ENCODE measurements around the gene CDKAL1. TPM values are rescaled to one million over a fixed set of nuclear protein-coding genes. Genes with fewer than 3 reads are reported as not detected.

CDKAL1 gene
- total and polyA plus RNA-seq, 10 of the 15 experiments (the other 5 are each of a cell fraction or from before 2014, with no cell fraction given), result 10.7 to 26.9 (median 17.3) TPM

- no TSS peak for BruUV-seq (replicated peaks)
- Histone ChIP-seq H3K27me3 (replicated peaks in 1 of 2; ENCODE audit: control insufficient read depth in 2 of 2, insufficient read depth in 2 of 2, low read length in 1 of 2) (no peaks in the 10 kb centered on the region), H3K9ac (ENCODE audit: control insufficient read depth, insufficient read depth, low read length) (no peak overlapping the region), H3K4me2 (ENCODE audit: control insufficient read depth, insufficient read depth) (no peak overlapping the region), H2AFZ (ENCODE audit: control insufficient read depth, low read depth, low read length) (no peak overlapping the region), H3K4me3 (no peak overlapping the region), H3K27ac (ENCODE audit: control insufficient read depth, insufficient read depth) (no peak overlapping the region), H3K79me2 (ENCODE audit: control insufficient read depth, insufficient read depth, low read length) (no peaks in the 10 kb centered on the region), H3K36me3 (ENCODE audit: control insufficient read depth in 2 of 2, insufficient read depth in 2 of 2, low read length in 1 of 2) (peaks cover 0 to 1% of the 10 kb centered on the region in 2 experiments; a peak in 1 of 4 replicates), H4K20me1 (ENCODE audit: control insufficient read depth, insufficient read depth) (no peaks in the 10 kb centered on the region), H3K9me3 (replicated peaks; ENCODE audit: control insufficient read depth, insufficient read depth, low read length) (no peaks in the 10 kb centered on the region; the same call in 1 of the 3 replicates), H3K4me1 (ENCODE audit: control insufficient read depth, insufficient read depth, low read length) (no peaks in the 10 kb centered on the region)
- POLR2A ChIA-PET, result no interaction called here
- in situ Hi-C loops (cut with MboI), result no loop called here
- SMC1A ChIA-PET (ENCODE audit: uncharacterized antibody, unreplicated experiment), result interaction anchor here (1.1 kb wide), 1 partner anchor 10 kb away, joined by 3 read pairs; no protein-coding TSS in a partner anchor
- CTCF ChIA-PET, result no interaction called here
- RAD21 ChIA-PET (ENCODE audit: unreplicated experiment), result interaction anchor here (0.7 kb wide), 1 partner anchor 39 kb away, joined by 3 read pairs; no protein-coding TSS in a partner anchor
- TF ChIP-seq RELA (IDR thresholded peaks at IDR 0.05; ENCODE audit: borderline replicate concordance, partially characterized antibody) (no peak), SREBF2 (IDR thresholded peaks at IDR 0.05; ENCODE audit: low read length) (no peak), BCL3 (IDR thresholded peaks at IDR 0.05; ENCODE audit: borderline replicate concordance, insufficient read depth, low read depth, low read length, poor library complexity, severe bottlenecking) (no peak), CBX5 (IDR thresholded peaks at IDR 0.05; ENCODE audit: low read depth) (no peak), BHLHE40 (IDR thresholded peaks at IDR 0.05; ENCODE audit: borderline replicate concordance in 1 of 2, low read depth in 2 of 2, low read length in 1 of 2) (no peak)
- intact Hi-C loops (cut with micrococcal nuclease; ENCODE audit: unreplicated experiment), result no loop called here
- 94% methylated on average over 4 of the region's 4 CpGs for WGBS (ENCODE audit: insufficient coverage, insufficient replicate concordance, low lambda C conversion rate, missing lambda C conversion rate)
- FAIRE-seq (no peak), DNase-seq (ENCODE audit: low read depth, low spot score) (no peak), ATAC-seq (no peak)
These were observed 205.8 kb downstream of the CDKAL1 start for GRCh38 chr6:20740088-20740487.

GRCh38 chr6:20740727-20741126, 206.5 kb downstream of the CDKAL1 start:
- H2AFZ ChIP-seq (ENCODE audit: control insufficient read depth, low read depth, low read length), result no peak overlapping the region
- no peaks in the 10 kb centered on the region; the same call in 2 of the 3 replicates for H3K9me3 ChIP-seq (replicated peaks; ENCODE audit: control insufficient read depth, insufficient read depth, low read length)
- no peak overlapping the region for H3K9ac ChIP-seq (ENCODE audit: control insufficient read depth, insufficient read depth, low read length)
- ChIA-PET RAD21 (ENCODE audit: unreplicated experiment) (interaction anchor here (0.7 kb wide), 1 partner anchor 40 kb away, joined by 3 read pairs; no protein-coding TSS in a partner anchor), POLR2A (no interaction called here), SMC1A (ENCODE audit: uncharacterized antibody, unreplicated experiment) (no interaction called here), CTCF (no interaction called here)
- no peak overlapping the region for H3K4me2 ChIP-seq (ENCODE audit: control insufficient read depth, insufficient read depth)
- ATAC-seq (no peak), DNase-seq (ENCODE audit: low read depth, low spot score) (no peak), FAIRE-seq (no peak)
- BruUV-seq (replicated peaks), result no TSS peak
- peaks cover 0 to 1% of the 10 kb centered on the region in 2 experiments; a peak in 1 of 4 replicates for H3K36me3 ChIP-seq (ENCODE audit: control insufficient read depth in 2 of 2, insufficient read depth in 2 of 2, low read length in 1 of 2)
- no peaks in the 10 kb centered on the region for H3K27me3 ChIP-seq (replicated peaks in 1 of 2; ENCODE audit: control insufficient read depth in 2 of 2, insufficient read depth in 2 of 2, low read length in 1 of 2)
- H4K20me1 ChIP-seq (ENCODE audit: control insufficient read depth, insufficient read depth), result no peaks in the 10 kb centered on the region
- no peaks in the 10 kb centered on the region for H3K4me1 ChIP-seq (ENCODE audit: control insufficient read depth, insufficient read depth, low read length)
- H3K79me2 ChIP-seq (ENCODE audit: control insufficient read depth, insufficient read depth, low read length), result no peaks in the 10 kb centered on the region
- intact Hi-C loops (cut with micrococcal nuclease; ENCODE audit: unreplicated experiment), result no loop called here
- H3K4me3 ChIP-seq, result no peak overlapping the region
- H3K27ac ChIP-seq (ENCODE audit: control insufficient read depth, insufficient read depth), result no peak overlapping the region
- in situ Hi-C loops (cut with MboI), result no loop called here
- WGBS (ENCODE audit: insufficient coverage, insufficient replicate concordance, low lambda C conversion rate, missing lambda C conversion rate), result 97% methylated on average over 4 of the region's 4 CpGs
- no peak for TF ChIP-seq RELB (IDR thresholded peaks at IDR 0.05; ENCODE audit: low read depth)
- no peak for TF ChIP-seq STAT1 (conservative IDR thresholded peaks at IDR 0.05)
- TF ChIP-seq WRNIP1 (IDR thresholded peaks at IDR 0.05; ENCODE audit: borderline replicate concordance, low read depth, low read length), result no peak
- TF ChIP-seq SMAD1 (IDR thresholded peaks at IDR 0.05; ENCODE audit: low read depth, partially characterized antibody), result no peak
- TF ChIP-seq SREBF2 (IDR thresholded peaks at IDR 0.05; ENCODE audit: low read length), result no peak
- no peak for TF ChIP-seq PKNOX1 (IDR thresholded peaks at IDR 0.05)
- no peak for TF ChIP-seq KAT2A (conservative IDR thresholded peaks at IDR 0.05; ENCODE audit: control insufficient read depth, low read depth, low read length)
- no peak for TF ChIP-seq MEF2B (IDR thresholded peaks at IDR 0.05; ENCODE audit: partially characterized antibody, poor library complexity, severe bottlenecking)
- TF ChIP-seq FOS (IDR thresholded peaks at IDR 0.05; ENCODE audit: borderline replicate concordance, extremely low read depth, insufficient read length), result no peak
- no peak for TF ChIP-seq SREBF1 (IDR thresholded peaks at IDR 0.05; ENCODE audit: low read length)
